Liver (tissue), 9 donors: ENCODE data around the gene AQP5. TPM values are rescaled to one million over a fixed set of nuclear protein-coding genes. Genes with fewer than 3 reads are reported as not detected.

Source experiments
- DNase-seq: peaks from one replicate; pipeline ENCODE4 v3.0.0-alpha.2; 2017; ENCODE audit warnings: low spot score
- H3K27ac ChIP-seq, 2 donors: one replicate each; pipeline ENCODE4 v1.7.0; 2013; ENCODE audit warnings: inconsistent platforms in 2 of 2, low read length in 2 of 2, control low read depth in 1 of 2, low read depth in 1 of 2, mild to moderate bottlenecking in 1 of 2
- H3K27me3 ChIP-seq, 4 donors: one replicate each; pipeline versions ENCODE4 v1.6.1 to v1.7.0; 2013; ENCODE audit warnings: low read length in 3 of 4, inconsistent platforms in 1 of 4, mild to moderate bottlenecking in 1 of 4, moderate library complexity in 1 of 4; ENCODE audit not compliant: control insufficient read depth in 4 of 4, insufficient read depth in 4 of 4
- H3K36me3 ChIP-seq, 4 donors: one replicate each; pipeline versions ENCODE4 v1.6.1 to v1.7.0; 2013; ENCODE audit warnings: low read length in 3 of 4, mild to moderate bottlenecking in 3 of 4, low read depth in 1 of 4, moderate library complexity in 1 of 4; ENCODE audit not compliant: control insufficient read depth in 4 of 4, insufficient read depth in 3 of 4
- H3K4me1 ChIP-seq, 4 donors: one replicate each; pipeline versions ENCODE4 v1.6.1 to v1.7.0; 2013; ENCODE audit warnings: low read length in 3 of 4, mild to moderate bottlenecking in 3 of 4, moderate library complexity in 1 of 4; ENCODE audit not compliant: control insufficient read depth in 4 of 4, insufficient read depth in 4 of 4
- H3K4me3 ChIP-seq, 3 donors: one replicate each; pipeline versions ENCODE4 v1.6.1 to v1.7.0; 2013; ENCODE audit warnings: low read length in 3 of 3, control low read depth in 1 of 3, low read depth in 1 of 3, mild to moderate bottlenecking in 1 of 3
- H3K9ac ChIP-seq, 2 donors: one replicate each; pipeline ENCODE4 v1.7.0; 2013; ENCODE audit warnings: low read length in 2 of 2, mild to moderate bottlenecking in 2 of 2, moderate library complexity in 2 of 2, control low read depth in 1 of 2, low read depth in 1 of 2
- H3K9me3 ChIP-seq, 4 donors: one replicate each; pipeline versions ENCODE4 v1.6.1 to v1.7.0; 2013; ENCODE audit warnings: low read length in 3 of 4; ENCODE audit not compliant: control insufficient read depth in 4 of 4
- ATF3 ChIP-seq: IDR thresholded peaks from 2 replicates; pipeline ENCODE4 v1.6.1; 2016; ENCODE audit warnings: antibody characterized with exemption
- EGR1 ChIP-seq, 2 donors: IDR thresholded peaks; 2 replicates each; pipeline ENCODE4 v1.6.1; 2016 to 2018; ENCODE audit warnings: antibody characterized with exemption in 2 of 2, low read depth in 2 of 2
- FOXA1 ChIP-seq: IDR thresholded peaks from 2 replicates; pipeline ENCODE4 v1.6.1; 2016; ENCODE audit warnings: antibody characterized with exemption
- FOXA2 ChIP-seq: IDR thresholded peaks from 2 replicates; pipeline ENCODE4 v1.6.1; 2016; ENCODE audit warnings: antibody characterized with exemption
- HNF4A ChIP-seq, 2 donors: conservative IDR thresholded peaks; 2 replicates each; pipeline ENCODE4 v1.6.1; 2016; ENCODE audit warnings: antibody characterized with exemption in 2 of 2, mild to moderate bottlenecking in 2 of 2
- HNF4G ChIP-seq: IDR thresholded peaks from 2 replicates; pipeline ENCODE4 v1.6.1; 2016; ENCODE audit warnings: antibody characterized with exemption
- JUND ChIP-seq, 2 donors: IDR thresholded peaks; 2 replicates each; pipeline ENCODE4 v1.6.1; 2016; ENCODE audit warnings: antibody characterized with exemption in 2 of 2
- RAD21 ChIP-seq, 2 donors: IDR thresholded peaks; 2 replicates each; pipeline ENCODE4 v1.6.1; 2016; ENCODE audit warnings: antibody characterized with exemption in 2 of 2, mild to moderate bottlenecking in 2 of 2
- RXRA ChIP-seq, 2 donors: IDR thresholded peaks; 2 replicates each; pipeline ENCODE4 v1.6.1; 2017 to 2018; ENCODE audit warnings: antibody characterized with exemption in 2 of 2, mild to moderate bottlenecking in 1 of 2
- TAF1 ChIP-seq: conservative IDR thresholded peaks from 2 replicates; pipeline ENCODE4 v1.6.1; 2016; ENCODE audit warnings: antibody characterized with exemption, mild to moderate bottlenecking
- YY1 ChIP-seq: IDR thresholded peaks from 2 replicates; pipeline ENCODE4 v1.6.1; 2016; ENCODE audit warnings: antibody characterized with exemption, mild to moderate bottlenecking
- ZBTB33 ChIP-seq: IDR thresholded peaks from 2 replicates; pipeline ENCODE4 v1.6.1; 2016; ENCODE audit warnings: antibody characterized with exemption
- WGBS: extraction: QIAGEN DNeasy Blood & Tissue Kit; methylation state at CpG from one replicate; pipeline ENCODE4 v1.1.7; 2013; 5-methylcytosine and 5-hydroxymethylcytosine counted together
- polyA plus RNA-seq, 2 donors: library from polyadenylated mRNA; stranded (reverse) in 1 of 2; unstranded in 1 of 2; fragments of 200-250 nt in 1 of 2; fragments of >200 nt in 1 of 2; fragmentation: Nextera tagmentation in 1 of 2; extraction: Ambion mirVana in 1 of 2; gene quantifications; one replicate each; pipeline versions ENCODE4 v1.2.1 to v1.2.3, GENCODE V29; 2013 to 2015
- total RNA-seq, 2 donors: library from RNA; depleted of rRNA; stranded (reverse); fragments of >200 nt; gene quantifications; one replicate each; pipeline ENCODE4 v1.2.3, GENCODE V29; 2014
- TF ChIP-seq, protein P1 (sequence below): IDR thresholded peaks from 2 replicates; pipeline ENCODE4 v1.6.1; 2016; ENCODE audit warnings: antibody characterized with exemption
- TF ChIP-seq, protein P2 (sequence below): fragments of 150-350 bp; IDR thresholded peaks from 2 replicates; pipeline ENCODE4 v1.5.1; 2017; ENCODE audit warnings: improper control_type of control experiment, low read depth, low read length; ENCODE audit not compliant: missing input control
- donor health status: healthy.
- donor health status: healthy.
- donor health status: healthy.
- donor health status: healthy.
- donor health status: healthy.

The AQP5 gene
- total and polyA plus RNA-seq, 4 donors = not detected

DNA sequence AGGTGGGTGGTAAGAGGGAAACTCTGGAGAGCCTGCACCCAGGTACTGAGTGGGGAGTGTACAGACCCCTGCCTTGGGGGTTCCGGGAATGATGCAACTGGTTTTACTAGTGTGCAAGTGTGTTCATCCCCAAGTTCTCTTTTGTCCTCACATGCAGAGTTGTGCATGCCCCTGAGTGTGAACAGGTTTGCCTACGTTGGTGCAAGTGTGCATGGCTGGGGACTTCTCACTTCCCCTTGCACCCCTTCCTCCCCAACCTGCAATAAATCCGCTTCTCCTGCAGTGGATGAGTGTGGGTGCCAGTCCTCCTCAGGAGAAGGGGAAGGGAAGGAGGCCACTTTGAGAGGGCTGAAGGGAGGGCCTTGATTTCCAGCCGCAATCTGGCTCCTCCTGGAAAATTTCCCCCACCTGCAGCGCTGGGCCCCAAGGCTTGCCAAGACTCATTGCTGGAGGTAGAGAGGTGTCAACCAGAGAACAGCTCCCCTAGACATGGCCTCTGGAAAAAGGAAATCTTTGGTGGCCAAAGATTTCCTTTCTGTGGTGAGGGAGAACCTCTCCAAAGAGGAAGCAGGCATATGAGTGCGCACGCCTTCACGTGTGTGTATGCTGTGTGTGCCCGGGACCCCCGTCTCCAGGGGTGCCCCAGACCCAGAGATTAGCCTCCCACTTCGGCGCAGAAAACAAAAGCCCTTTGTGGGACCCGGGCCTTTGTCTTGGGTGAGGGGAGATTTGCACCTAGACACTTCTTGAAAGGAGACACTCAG, 5.6 kb upstream of the AQP5 start:
- Histone ChIP-seq H3K4me1 (peaks cover 1 to 6% (median 4%) of the 10 kb centered on the region in 4 donors), H3K4me3 (no peak overlapping the region), H3K27ac (no peak overlapping the region), H3K9ac (no peak overlapping the region), H3K36me3 (no peaks in the 10 kb centered on the region), H3K27me3 (peaks cover 0 to 5% (median 2%) of the 10 kb centered on the region in 4 donors), H3K9me3 (no peaks in the 10 kb centered on the region)
- DNase-seq = no peak
- 74% methylated on average over 13 of the region's 13 CpGs for WGBS
- no peak for TF ChIP-seq FOXA1
- TF ChIP-seq, protein P1, sequence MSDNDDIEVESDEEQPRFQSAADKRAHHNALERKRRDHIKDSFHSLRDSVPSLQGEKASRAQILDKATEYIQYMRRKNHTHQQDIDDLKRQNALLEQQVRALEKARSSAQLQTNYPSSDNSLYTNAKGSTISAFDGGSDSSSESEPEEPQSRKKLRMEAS = no peak
- TF ChIP-seq HNF4G = no peak
- no peak for TF ChIP-seq RAD21 (IDR thresholded peaks at IDR 0.05)
- TF ChIP-seq YY1 = no peak
- TF ChIP-seq, protein P2, sequence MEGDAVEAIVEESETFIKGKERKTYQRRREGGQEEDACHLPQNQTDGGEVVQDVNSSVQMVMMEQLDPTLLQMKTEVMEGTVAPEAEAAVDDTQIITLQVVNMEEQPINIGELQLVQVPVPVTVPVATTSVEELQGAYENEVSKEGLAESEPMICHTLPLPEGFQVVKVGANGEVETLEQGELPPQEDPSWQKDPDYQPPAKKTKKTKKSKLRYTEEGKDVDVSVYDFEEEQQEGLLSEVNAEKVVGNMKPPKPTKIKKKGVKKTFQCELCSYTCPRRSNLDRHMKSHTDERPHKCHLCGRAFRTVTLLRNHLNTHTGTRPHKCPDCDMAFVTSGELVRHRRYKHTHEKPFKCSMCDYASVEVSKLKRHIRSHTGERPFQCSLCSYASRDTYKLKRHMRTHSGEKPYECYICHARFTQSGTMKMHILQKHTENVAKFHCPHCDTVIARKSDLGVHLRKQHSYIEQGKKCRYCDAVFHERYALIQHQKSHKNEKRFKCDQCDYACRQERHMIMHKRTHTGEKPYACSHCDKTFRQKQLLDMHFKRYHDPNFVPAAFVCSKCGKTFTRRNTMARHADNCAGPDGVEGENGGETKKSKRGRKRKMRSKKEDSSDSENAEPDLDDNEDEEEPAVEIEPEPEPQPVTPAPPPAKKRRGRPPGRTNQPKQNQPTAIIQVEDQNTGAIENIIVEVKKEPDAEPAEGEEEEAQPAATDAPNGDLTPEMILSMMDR = no peak
- TF ChIP-seq FOXA2 = no peak
- TF ChIP-seq EGR1 (IDR thresholded peaks at IDR 0.05; ENCODE audit: low read depth in 2 of 2) = no peak
- no peak for TF ChIP-seq ZBTB33
- TF ChIP-seq TAF1 = no peak

- WGBS = 91% methylated on average over 6 of the region's 6 CpGs
- H3K4me1 ChIP-seq = peaks cover 4 to 6% (median 5%) of the 10 kb centered on the region in 4 donors
- H3K9ac ChIP-seq = no peak overlapping the region
- TF ChIP-seq FOXA1 = no peak
- TF ChIP-seq RXRA (IDR thresholded peaks at IDR 0.05) = no peak
- TF ChIP-seq, protein P1 = no peak
- TF ChIP-seq JUND (IDR thresholded peaks at IDR 0.05) = no peak
- TF ChIP-seq HNF4A (conservative IDR thresholded peaks at IDR 0.05) = no peak
- no peak for TF ChIP-seq ATF3
- no peak for TF ChIP-seq HNF4G
- peaks cover 0 to 5% (median 2%) of the 10 kb centered on the region in 4 donors for H3K27me3 ChIP-seq
- no peak for DNase-seq
- H3K4me3 ChIP-seq = no peak overlapping the region
- H3K27ac ChIP-seq = no peak overlapping the region
- H3K36me3 ChIP-seq = no peaks in the 10 kb centered on the region
- H3K9me3 ChIP-seq = no peaks in the 10 kb centered on the region
Measured at GRCh38 chr12:49956663-49957569, 4.8 kb upstream of the AQP5 start.
